Measurements from ENCODE around the gene SHC3.

Gene SHC3

GRCh38 chr9:89010526-89011111, 168.0 kb downstream of the SHC3 start:
- no peak for TF ChIP-seq CTCF (IDR thresholded peaks at IDR 0.05)
- no peak for TF ChIP-seq ZFX (IDR thresholded peaks at IDR 0.05; ENCODE audit: borderline replicate concordance)
- H3K27ac ChIP-seq, result no peak overlapping the region

GRCh38 chr9:89010056-89010455, 168.6 kb downstream of the SHC3 start:
- TF ChIP-seq ZFX (IDR thresholded peaks at IDR 0.05; ENCODE audit: borderline replicate concordance) (no peak), CTCF (IDR thresholded peaks at IDR 0.05) (no peak)
- H3K27ac ChIP-seq, result no peak overlapping the region

- TF ChIP-seq CTCF (IDR thresholded peaks at IDR 0.05) (no peak), ZFX (IDR thresholded peaks at IDR 0.05; ENCODE audit: borderline replicate concordance) (no peak)
- H3K27ac ChIP-seq, result no peak overlapping the region
These were observed 169.1 kb downstream of the SHC3 start for GRCh38 chr9:89009546-89009840.

GRCh38 chr9:89008744-89009545, 169.7 kb downstream of the SHC3 start:
- no peak overlapping the region for H3K27ac ChIP-seq
- TF ChIP-seq ZFX (IDR thresholded peaks at IDR 0.05; ENCODE audit: borderline replicate concordance) (no peak), CTCF (IDR thresholded peaks at IDR 0.05) (no peak)

GRCh38 chr9:89008055-89008743, 170.4 kb downstream of the SHC3 start:
- H3K27ac ChIP-seq, result no peak overlapping the region

GRCh38 chr9:89006996-89007967, 171.3 kb downstream of the SHC3 start:
- H3K27ac ChIP-seq, result no peak overlapping the region
- TF ChIP-seq CTCF (IDR thresholded peaks at IDR 0.05) (no peak), ZFX (IDR thresholded peaks at IDR 0.05; ENCODE audit: borderline replicate concordance) (no peak)

More at GRCh38 chr9:89008055-89008743, 170.4 kb downstream of the SHC3 start:
- TF ChIP-seq ZFX (IDR thresholded peaks at IDR 0.05; ENCODE audit: borderline replicate concordance) (no peak), CTCF (IDR thresholded peaks at IDR 0.05) (no peak)

Data from 22Rv1 (cell line).